Placental pericyte (primary cell): ENCODE measurements around the gene NDOR1. TPM values are rescaled to one million over a fixed set of nuclear protein-coding genes. Genes with fewer than 3 reads are reported as not detected.

ENCODE experiments used
- total RNA-seq: library from RNA; depleted of rRNA; stranded (reverse); fragments of >200 nt; gene quantifications from 2 replicates; pipeline ENCODE4 v1.2.3, GENCODE V29; 2012

Gene NDOR1
- total RNA-seq: 10.1 and 15.3 TPM in 2 replicates

GRCh38 chr9:137205126-137206069, at the start of gene NDOR1, which contains the start of gene TMEM203:
NDOR1 (plus strand) TSS chr9:137205700; CDS start chr9:137205778, 78 bp downstream.
TMEM203 (minus strand) TSS chr9:137205648; CDS start chr9:137205414, 234 bp downstream.

GRCh38 chr9:137169896-137170358, 35.6 kb upstream of the NDOR1 start, which contains the start of gene LRRC26:
LRRC26 (minus strand) TSS chr9:137170051; CDS start chr9:137169943, 108 bp downstream.

GRCh38 chr9:137188490-137189296, 16.8 kb upstream of the NDOR1 start, which contains the start of the genes ANAPC2 and SSNA1:
ANAPC2 (minus strand) TSS chr9:137188560; CDS start chr9:137188532, 28 bp downstream.
SSNA1 (plus strand) TSS chr9:137188676; CDS start chr9:137188727, 51 bp downstream.

GRCh38 chr9:137200311-137201204, 4.9 kb upstream of the NDOR1 start, which contains the start of gene TPRN:
TPRN (minus strand) TSS chr9:137200741; CDS start chr9:137200711, 30 bp downstream.

GRCh38 chr9:137222190-137223077, 16.9 kb downstream of the NDOR1 start, which contains the start of gene RNF208:
RNF208 (minus strand) TSS chr9:137222240; CDS start chr9:137221212, 1,028 bp downstream.

GRCh38 chr9:137224830-137225694, 19.6 kb downstream of the NDOR1 start, which contains the start of gene CYSRT1:
CYSRT1 (plus strand) TSS chr9:137225174; CDS start chr9:137225622, 448 bp downstream.

GRCh38 chr9:137227054-137227852, 21.8 kb downstream of the NDOR1 start, which contains the start of gene RNF224:
RNF224 (plus strand) TSS chr9:137227502; CDS start chr9:137228336, 834 bp downstream.

GRCh38 chr9:137230705-137231371, 25.3 kb downstream of the NDOR1 start, which contains the start of gene SLC34A3:
SLC34A3 (plus strand) TSS chr9:137230901; CDS start chr9:137231703, 802 bp downstream.

GRCh38 chr9:137240841-137241489, 35.5 kb downstream of the NDOR1 start, which contains the start of gene TUBB4B:
TUBB4B (plus strand) TSS chr9:137241287; CDS start chr9:137241361, 74 bp downstream.

GRCh38 chr9:137251194-137251461, 45.6 kb downstream of the NDOR1 start, which contains the start of gene STPG3:
STPG3 (plus strand) TSS chr9:137251286; CDS start chr9:137251287, 1 bp downstream.

GRCh38 chr9:137254624-137255447, 49.3 kb downstream of the NDOR1 start, which contains the start of gene NELFB:
NELFB (plus strand) TSS chr9:137255327.

